ENCODE data around the gene SCN7A.
"Not testable (repeated sequence)": the region's sequence is repeated elsewhere in the genome, so short reads cannot be mapped to it uniquely, and the experiment has no call there.

The SCN7A gene

GRCh38 chr2:166485558-166486178 is 8.4 kb downstream of the SCN7A start:
- no peak for TF ChIP-seq CTCF (IDR thresholded peaks at IDR 0.05; ENCODE audit: borderline replicate concordance, insufficient read depth, low read depth, low read length)

GRCh38 chr2:166472332-166472731 is 21.7 kb downstream of the SCN7A start:
- TF ChIP-seq CTCF (IDR thresholded peaks at IDR 0.05; ENCODE audit: borderline replicate concordance, insufficient read depth, low read depth, low read length) = no peak
- H3K4me3 ChIP-seq (ENCODE audit: low read depth, low read length) = no peak overlapping the region

More at GRCh38 chr2:166485558-166486178, 8.4 kb downstream of the SCN7A start:
- H3K4me3 ChIP-seq (ENCODE audit: low read depth, low read length) = no peak overlapping the region

GRCh38 chr2:166468124-166469024 is 25.7 kb downstream of the SCN7A start:
- no peak for TF ChIP-seq CTCF (IDR thresholded peaks at IDR 0.05; ENCODE audit: borderline replicate concordance, insufficient read depth, low read depth, low read length)
- H3K4me3 ChIP-seq (ENCODE audit: low read depth, low read length) = no peak overlapping the region

DNA sequence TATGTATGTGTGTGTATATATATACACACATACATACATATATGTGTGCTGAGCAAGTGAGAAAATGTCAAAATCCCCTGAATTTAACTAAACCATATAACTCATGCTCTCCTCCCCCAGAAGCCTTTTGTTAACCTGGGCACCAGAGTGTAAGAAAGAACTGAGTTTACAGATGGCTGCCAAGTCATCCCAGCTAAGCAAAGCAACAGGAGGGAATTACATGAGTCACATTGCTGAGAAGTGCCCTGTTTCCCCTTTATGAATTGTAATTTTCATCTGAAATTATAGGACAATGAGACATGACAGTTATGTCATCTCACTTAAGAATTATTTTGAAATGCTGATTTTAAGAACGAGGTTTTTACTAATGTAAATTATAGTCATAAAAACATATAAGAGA is 29.9 kb downstream of the SCN7A start:
- no peak for TF ChIP-seq CTCF (IDR thresholded peaks at IDR 0.05; ENCODE audit: borderline replicate concordance, insufficient read depth, low read depth, low read length)
- no peak overlapping the region for H3K4me3 ChIP-seq (ENCODE audit: low read depth, low read length)

GRCh38 chr2:166463640-166464039 is 30.4 kb downstream of the SCN7A start:
- TF ChIP-seq CTCF (IDR thresholded peaks at IDR 0.05; ENCODE audit: borderline replicate concordance, insufficient read depth, low read depth, low read length) = no peak
- H3K4me3 ChIP-seq (ENCODE audit: low read depth, low read length) = no peak overlapping the region

DNA sequence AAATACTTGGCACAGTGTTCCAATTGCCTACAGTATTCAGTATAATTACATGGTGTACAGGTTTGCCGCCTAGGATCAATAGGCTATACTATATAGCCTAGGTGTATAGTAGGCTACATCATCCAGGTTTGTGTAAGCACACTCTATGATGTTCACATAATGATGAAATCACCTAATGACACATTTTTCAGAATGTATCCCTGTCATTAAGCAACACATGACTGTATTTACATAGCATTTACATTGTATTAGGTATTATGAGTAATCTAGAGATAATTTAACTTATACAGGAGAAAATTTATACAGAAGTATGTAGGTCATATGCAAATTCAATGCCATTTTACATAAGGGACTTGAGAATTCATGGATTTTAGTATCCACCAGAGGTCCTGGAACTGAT is 35.4 kb downstream of the SCN7A start:
- TF ChIP-seq CTCF (IDR thresholded peaks at IDR 0.05; ENCODE audit: borderline replicate concordance, insufficient read depth, low read depth, low read length) = no peak
- H3K4me3 ChIP-seq (ENCODE audit: low read depth, low read length) = no peak overlapping the region

DNA sequence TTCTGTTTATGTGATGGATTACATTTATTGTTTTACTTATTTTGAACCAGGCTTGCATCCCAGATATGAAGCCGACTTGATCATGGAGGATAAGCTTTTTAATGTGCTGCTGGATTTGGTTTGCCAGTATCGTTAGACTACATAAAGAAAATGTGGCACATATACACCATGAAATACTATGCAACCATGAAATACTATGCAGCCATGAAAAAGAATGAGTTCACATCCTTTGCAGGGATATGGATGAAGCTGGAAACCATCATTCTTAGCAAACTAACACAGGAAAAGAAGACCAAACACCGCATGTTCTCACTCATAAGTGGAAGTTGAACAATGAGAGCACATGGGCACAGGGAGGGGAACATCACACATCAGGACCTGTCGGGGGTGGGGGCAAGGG is 38.2 kb downstream of the SCN7A start:
- H3K4me3 ChIP-seq (ENCODE audit: low read depth, low read length) = not testable (repeated sequence)
